GM18499 (cell line): ENCODE measurements around the gene RNF126.

ENCODE experiments used
- ATAC-seq: cut with Tn5 transposase; IDR thresholded peaks from one replicate; pipeline ENCODE4 v1.9.1; 2021; ENCODE audit warnings: moderate number of reproducible peaks; ENCODE audit not compliant: insufficient read depth, unreplicated experiment

Gene RNF126

GRCh38 chr19:648305-648704, 14.7 kb downstream of the RNF126 start:
- no peak for ATAC-seq

DNA sequence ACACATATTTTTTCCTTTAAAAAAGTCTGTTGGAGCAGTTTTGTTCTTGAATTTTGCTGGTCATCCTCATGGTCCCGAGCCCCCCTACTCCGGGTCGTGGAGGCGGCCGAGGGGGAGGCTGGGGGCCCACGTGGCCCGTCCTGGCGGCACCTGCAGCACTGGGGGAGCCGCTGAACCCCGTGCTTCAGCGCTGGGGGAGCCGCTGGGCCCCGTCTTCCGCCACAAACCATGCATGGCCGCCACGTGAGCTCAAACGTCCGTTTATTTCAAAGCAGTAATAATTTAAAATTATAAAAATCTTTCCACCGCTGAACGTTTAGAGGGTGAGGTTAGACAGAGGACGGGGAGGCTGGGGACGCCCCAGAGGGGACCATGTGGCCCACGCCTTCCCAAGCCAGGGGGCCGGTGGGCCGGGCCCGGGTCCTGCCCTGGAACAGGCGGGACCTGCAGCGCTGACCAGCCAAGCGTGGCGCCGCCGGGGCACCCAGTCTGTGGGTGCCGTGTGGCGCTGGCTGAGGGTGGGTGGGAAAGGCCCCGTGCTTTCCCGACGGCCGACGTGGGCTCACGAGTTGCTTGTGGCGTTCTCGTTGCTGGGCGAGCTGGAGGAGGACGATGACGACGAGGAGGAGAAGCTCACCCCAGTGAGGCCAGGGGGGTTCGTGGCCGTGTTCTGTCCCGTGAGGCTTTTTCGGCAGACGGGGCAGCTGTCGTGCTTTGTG, 15.3 kb downstream of the RNF126 start:
- ATAC-seq = no peak

- no peak for ATAC-seq
These were observed 16.0 kb downstream of the RNF126 start for GRCh38 chr19:646779-647565.

DNA sequence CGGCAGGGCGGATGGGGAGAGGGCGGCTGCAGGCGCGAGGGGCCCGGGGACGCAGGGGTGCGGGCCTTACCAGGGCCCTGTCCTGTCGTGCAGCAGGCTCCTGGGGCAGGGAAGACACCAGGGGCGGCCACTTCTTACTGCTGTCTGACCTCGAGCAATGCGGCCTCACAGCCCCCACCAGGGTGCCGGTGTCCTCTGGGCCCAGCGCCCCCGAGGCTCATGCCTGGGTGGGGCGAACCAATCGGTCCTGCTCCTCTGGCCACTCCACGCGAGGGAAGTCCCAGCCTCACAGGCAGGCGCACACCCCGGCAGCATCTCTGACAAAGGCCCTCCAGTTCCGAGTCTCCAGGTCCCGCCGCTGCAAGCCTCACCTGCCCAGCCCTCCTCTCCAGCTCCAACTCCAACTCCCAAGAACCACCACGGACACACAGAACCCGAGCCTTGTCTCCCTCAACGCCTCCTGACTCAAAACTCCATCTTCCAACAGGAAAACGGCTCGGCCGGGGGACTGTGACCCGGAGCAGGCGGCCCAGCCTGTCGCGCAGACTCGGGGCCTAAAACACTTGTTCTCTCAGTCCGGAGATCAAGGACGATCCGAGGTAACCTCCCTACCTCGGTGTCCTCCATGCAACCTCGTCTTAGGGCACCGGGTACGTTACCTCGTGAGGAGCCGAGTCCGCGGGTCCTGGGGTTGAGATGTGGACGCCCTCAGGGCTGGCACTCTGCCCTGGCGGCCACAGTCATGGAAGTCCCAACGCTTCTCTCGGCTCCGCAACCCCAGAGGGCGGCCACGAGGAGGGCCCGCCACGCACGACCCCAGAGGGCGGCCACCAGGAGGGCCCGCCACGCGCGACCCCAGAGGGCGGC, 16.9 kb downstream of the RNF126 start:
- no peak for ATAC-seq

DNA sequence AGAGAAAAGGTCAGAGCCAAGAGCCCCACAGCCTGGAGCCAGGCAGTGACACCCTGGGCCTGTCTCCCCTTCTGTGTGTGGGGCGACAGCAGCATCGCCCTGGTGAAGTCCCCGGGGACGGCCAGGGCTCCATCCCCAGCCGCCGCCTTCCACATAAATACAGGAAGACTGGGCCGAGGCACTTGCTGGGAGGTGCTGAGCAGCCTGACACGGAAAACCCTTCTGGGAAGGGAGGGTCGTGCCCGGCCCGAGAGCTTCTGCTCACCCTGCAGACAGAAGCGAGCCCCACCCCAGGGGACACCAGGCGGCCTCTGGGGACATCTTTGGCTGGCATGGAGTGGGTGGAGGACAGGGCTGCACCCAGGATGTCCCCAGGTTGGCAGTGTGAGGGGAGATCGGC, 18.2 kb downstream of the RNF126 start:
- ATAC-seq = no peak

- ATAC-seq = no peak
These were observed 18.7 kb downstream of the RNF126 start for GRCh38 chr19:644363-644762.

DNA sequence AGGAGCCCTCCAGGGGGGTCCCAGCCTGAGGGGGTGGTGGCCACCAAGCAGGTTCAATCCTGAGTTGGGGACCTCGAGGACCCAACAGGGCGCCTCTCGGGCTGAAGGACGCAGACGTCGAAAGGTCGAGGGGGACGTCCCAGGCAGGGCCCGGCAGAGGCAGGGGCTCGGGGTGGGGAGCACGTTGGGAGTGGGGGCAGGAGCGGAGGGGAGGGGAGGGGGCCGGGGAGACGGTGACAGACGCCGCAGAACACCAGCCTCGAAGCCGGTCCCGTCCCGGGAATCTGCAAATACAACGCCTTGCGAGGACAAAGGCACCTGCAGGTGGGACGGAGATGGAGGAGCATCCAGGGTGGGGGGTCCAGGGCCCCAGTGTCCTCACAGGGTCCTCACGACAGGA, 19.3 kb downstream of the RNF126 start:
- ATAC-seq = no peak

DNA sequence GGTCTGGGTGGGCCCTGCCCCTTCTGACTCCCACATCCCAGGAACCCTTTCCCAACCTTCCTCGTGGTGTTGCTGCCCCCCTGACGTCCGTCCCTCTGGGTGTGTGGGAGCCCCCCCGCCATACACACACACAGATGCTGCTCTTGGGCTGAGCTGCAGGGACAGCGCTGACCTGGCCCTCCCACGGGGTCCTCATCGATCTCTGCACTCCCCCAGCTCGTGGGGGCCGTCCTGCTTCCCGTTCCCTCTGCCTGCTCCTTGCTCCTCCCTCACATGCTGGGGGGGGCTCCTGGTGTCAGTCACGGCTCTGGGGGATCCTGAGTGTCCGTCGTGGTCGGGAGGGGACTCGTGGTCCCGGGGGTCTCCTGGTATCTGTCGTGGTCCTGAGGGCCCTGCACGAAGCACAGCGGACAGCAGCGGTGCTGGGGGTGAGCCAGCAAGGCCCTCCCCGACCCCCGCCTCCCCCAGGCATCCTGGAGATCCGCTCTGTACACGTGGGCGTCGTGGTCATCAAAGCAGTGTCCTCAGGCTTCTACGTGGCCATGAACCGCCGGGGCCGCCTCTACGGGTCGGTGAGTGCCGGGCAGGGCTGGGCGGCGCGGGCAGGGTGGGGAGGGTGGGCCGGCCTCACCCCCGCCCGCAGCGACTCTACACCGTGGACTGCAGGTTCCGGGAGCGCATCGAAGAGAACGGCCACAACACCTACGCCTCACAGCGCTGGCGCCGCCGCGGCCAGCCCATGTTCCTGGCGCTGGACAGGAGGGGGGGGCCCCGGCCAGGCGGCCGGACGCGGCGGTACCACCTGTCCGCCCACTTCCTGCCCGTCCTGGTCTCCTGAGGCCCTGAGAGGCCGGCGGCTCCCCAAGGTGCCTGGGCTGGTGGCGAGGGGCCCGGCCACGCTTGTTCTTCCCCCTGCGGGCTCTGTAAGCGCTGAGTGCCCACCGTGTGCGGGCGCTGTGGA, 20.0 kb downstream of the RNF126 start:
- no peak for ATAC-seq

- ATAC-seq = no peak
These were observed 21.3 kb downstream of the RNF126 start for GRCh38 chr19:641702-642101.

DNA sequence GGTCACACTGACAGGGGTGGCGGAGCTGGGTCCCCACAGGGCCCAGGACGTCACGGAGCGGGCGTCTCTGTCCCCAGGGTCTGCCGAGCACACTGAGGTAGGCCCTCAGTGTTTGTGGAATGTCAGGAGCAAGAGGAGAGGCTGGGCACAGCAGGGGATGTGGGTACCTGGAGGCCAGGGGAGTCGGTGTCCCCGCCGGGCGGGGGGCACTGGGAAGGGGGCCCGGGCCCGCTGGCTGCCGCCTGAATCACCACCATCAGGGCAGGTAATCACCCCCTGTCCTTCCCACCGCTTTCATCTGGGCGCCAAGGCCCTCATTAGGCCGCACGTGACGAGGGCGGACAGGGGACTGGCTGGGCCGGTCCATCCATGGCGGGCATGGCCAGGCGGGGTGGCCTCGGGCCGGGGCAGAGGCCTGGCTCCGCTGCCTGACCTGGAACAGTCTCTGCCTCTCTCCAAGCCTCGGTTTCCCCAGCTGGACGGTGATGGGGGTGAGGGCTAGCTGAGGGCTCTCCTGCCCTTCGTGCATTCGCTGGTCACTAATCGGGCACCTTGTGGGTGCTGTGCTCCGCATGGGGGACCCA, 22.3 kb downstream of the RNF126 start:
- no peak for ATAC-seq

GRCh38 chr19:640161-640558, 22.9 kb downstream of the RNF126 start:
- ATAC-seq = no peak

DNA sequence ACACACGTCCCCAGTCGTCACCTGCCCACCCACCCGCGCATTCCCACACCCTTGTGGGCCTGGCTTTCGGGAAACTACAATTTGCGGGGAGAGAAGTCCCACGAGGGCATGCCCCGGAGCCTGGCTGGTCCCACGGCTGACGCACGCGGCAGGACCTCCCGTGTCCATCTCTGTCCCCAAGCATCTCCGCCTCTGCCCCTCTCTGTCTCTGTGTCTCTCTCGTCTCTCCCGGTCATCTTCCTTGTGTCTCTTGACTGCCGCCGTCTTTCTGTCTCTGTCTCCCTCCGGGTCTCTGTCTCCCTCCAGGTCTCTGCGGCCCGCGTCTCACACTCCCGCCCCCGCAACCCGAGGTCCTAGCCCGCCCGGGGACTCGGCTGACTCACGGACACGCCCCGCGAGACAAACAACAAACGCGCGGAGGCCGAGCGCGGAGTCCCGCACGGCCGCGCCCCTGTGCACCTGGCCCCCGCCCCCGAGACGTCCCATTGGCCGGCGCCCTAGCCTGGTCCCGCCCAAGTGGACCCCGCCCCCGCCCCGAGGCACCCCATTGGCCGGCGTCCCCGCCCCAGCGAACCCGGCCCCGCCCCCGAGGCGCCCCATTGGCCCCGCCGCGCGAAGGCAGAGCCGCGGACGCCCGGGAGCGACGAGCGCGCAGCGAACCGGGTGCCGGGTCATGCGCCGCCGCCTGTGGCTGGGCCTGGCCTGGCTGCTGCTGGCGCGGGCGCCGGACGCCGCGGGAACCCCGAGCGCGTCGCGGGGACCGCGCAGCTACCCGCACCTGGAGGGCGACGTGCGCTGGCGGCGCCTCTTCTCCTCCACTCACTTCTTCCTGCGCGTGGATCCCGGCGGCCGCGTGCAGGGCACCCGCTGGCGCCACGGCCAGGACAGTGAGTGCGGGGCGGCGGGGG, 23.5 kb downstream of the RNF126 start, which contains the start of gene FGF22:
Gene FGF22 (plus strand): TSS at position 627 of the 908 bp plus-strand sequence. CDS start 47 bp downstream, at position 674.
- ATAC-seq = no peak

GRCh38 chr19:638906-639252, 24.1 kb downstream of the RNF126 start:
- ATAC-seq = no peak

DNA sequence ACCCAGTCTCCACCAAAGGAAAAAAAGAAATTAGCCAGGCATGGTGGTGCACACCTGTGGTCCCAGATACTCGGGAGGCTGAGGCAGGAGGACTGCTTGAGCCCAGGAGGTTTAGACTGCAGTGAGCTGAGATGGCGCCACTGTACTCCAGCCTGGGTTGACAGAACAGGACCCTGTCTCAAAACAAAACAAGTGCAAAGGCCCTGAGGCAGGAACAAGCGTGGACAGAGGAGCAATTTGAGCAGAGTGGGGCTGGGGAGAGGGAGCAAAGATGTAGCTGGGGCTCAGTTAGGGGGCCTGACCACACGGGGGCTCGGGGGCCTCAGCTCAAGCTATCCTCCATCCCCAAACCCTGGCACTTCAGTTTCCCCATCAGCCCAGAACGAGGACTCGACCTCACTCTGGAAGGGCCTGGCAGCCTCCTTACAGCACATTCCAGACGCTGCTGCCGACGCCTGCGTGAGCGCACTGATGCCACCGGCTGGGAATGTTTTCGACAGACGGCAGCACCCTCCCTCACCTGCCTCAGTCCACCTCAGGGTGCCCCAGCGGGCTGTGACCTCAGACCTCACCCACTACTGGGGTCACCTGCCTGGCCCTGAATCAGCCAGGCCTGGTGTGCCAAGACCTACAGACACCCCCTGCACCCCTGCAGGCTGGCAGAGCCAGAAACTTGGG, 27.9 kb downstream of the RNF126 start:
- no peak for ATAC-seq

DNA sequence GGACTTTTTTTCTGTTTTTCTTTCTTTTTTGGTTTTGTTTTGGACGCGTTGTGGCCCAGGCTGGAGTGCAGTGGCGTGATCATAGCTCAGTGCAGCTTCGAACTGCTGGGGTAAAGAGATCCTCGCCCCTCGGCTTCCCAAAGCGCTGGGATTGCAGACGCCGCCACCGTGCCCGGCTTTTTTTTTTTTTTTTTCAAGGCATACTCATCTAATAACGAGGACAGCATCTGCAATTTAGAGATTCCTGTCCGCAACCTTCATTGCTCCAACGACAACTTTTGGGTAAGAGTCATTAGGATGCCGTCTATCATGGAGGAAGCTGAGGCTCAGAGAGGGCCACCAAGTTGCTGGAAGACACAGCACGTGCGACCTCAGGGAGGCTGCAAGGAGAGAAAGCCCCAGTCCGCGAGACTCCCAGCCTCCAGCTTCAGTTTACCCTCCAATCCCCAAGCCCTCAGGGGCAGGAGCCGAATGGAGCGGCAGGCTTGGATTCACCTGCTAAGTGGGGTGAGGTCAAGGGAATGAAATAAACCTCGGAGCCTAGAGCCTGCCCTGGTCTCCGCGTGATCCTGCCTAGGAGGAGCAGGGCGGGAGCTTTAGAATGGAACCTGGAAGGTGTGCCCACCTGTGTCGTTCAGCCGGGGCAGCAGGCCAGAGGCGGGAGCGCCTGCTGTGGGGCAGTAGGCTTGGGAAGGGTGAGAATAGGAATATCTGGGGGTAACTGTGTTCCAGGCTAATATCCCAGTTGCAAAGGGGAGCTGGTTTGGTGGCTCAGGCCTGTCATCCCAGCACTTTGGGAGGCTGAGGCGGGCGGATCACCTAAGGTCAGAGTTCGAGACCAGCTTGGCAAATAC, 29.0 kb downstream of the RNF126 start:
- no peak for ATAC-seq

GRCh38 chr19:633068-633785, 29.8 kb downstream of the RNF126 start, which contains the start of gene POLRMT:
Gene POLRMT, minus strand, starts transcription at chr19:633537. Its CDS starts 25 bp downstream, at chr19:633512.
- no peak for ATAC-seq
